Spinal cord (tissue), 10 donors: ENCODE data around the gene DNAJA3. TPM values are rescaled to one million over a fixed set of nuclear protein-coding genes. Genes with fewer than 3 reads are reported as not detected.

Experiments used
- DNase-seq, 6 donors: peaks; one replicate each; pipeline versions ENCODE4 v3.0.0 to v3.0.0-alpha.2; 2013 to 2015; ENCODE audit warnings: low spot score in 6 of 6, low read depth in 4 of 6
- H3K27ac ChIP-seq: one replicate; pipeline ENCODE4 v1.5.1; 2013; ENCODE audit warnings: low read depth, low read length, control low read depth
- H3K27me3 ChIP-seq: one replicate; pipeline ENCODE4 v1.6.1; 2013; ENCODE audit warnings: low read length; ENCODE audit not compliant: control insufficient read depth, insufficient read depth
- H3K36me3 ChIP-seq: one replicate; pipeline ENCODE4 v1.6.1; 2013; ENCODE audit warnings: low read length; ENCODE audit not compliant: control insufficient read depth, insufficient read depth
- H3K4me1 ChIP-seq: one replicate; pipeline ENCODE4 v1.6.1; 2013; ENCODE audit warnings: low read length; ENCODE audit not compliant: control insufficient read depth, insufficient read depth
- H3K4me3 ChIP-seq: one replicate; pipeline ENCODE4 v1.5.1; 2013; ENCODE audit warnings: low read depth, low read length, control low read depth
- H3K9me3 ChIP-seq: one replicate; pipeline ENCODE4 v1.6.1; 2013; ENCODE audit warnings: low read length; ENCODE audit not compliant: control insufficient read depth, insufficient read depth
- WGBS: methylation state at CpG from one replicate; pipeline ENCODE4 v1.1.5; 2013; ENCODE audit warnings: missing lambda C conversion rate; ENCODE audit not compliant: insufficient coverage; 5-methylcytosine and 5-hydroxymethylcytosine counted together
- polyA plus RNA-seq, 2 donors: library from polyadenylated mRNA; unstranded; fragments of 120-200 nt; gene quantifications; one replicate each; pipeline ENCODE4 v1.2.1, GENCODE V29; 2013; ENCODE audit not compliant: insufficient read length in 2 of 2
- total RNA-seq, 2 donors: library from RNA; depleted of rRNA in 1 of 2; stranded (reverse); fragments of 120-200 nt in 1 of 2; fragments of >200 nt in 1 of 2; gene quantifications; one replicate each; pipeline versions ENCODE4 v1.2.3 to v1.2.4, GENCODE V29; 2013 to 2014
- donor health status: healthy.

DNAJA3 gene
- total and polyA plus RNA-seq, 4 donors = 35.4 to 45.0 (median 39.5) TPM

DNA sequence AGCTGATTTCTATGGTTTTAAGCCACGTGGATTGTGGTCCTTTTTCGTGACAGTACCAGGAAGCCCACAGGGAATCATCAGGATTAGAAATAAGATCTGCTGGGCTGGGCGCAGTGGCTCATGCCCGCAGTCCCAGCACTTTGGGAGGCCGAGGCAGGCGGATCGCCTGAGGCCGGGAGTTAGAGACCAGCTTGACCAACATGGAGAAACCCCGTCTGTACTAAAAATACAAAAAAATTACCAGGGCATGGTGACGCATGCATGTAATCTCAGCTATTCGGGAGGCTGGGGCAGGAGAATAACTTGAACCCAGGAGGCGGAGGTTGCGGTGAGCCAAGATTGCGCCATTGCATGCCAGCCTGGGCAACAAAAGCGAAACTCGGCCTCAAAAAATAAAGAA is 42.2 kb downstream of the DNAJA3 start:
- Histone ChIP-seq H3K9me3 (no peaks in the 10 kb centered on the region), H3K27ac (no peak overlapping the region), H3K36me3 (peaks cover 68% of the 10 kb centered on the region), H3K4me3 (no peak overlapping the region), H3K27me3 (no peaks in the 10 kb centered on the region), H3K4me1 (no peaks in the 10 kb centered on the region)
- WGBS = 97% methylated on average over 16 of the region's 16 CpGs
- DNase-seq = no peak

DNA sequence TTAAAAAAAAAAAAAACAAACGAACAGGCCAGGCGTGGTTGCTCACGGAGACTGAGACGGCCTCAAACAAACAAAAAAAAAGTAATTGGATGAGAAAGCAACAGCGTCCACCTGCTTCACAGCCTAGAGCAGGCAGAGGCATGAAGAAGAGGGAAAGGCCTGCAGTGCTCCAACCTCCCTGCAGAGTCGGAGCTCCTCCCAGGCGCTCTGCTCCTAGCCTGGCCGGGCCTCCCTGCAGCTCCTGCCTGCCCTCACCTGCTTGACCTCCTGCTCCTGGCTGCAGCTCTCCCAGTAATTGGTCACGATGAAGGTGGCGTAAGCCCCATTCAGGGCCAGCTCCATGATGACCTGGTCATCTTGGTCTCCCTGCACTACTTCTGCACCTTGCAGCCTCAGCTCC is 43.3 kb downstream of the DNAJA3 start:
- 96% methylated on average over 6 of the region's 10 CpGs for WGBS
- H3K27ac ChIP-seq = no peak overlapping the region
- DNase-seq = no peak
- H3K4me3 ChIP-seq = no peak overlapping the region
- no peaks in the 10 kb centered on the region for H3K27me3 ChIP-seq
- no peaks in the 10 kb centered on the region for H3K9me3 ChIP-seq
- peaks cover 5% of the 10 kb centered on the region for H3K4me1 ChIP-seq
- peaks cover 57% of the 10 kb centered on the region for H3K36me3 ChIP-seq

DNA sequence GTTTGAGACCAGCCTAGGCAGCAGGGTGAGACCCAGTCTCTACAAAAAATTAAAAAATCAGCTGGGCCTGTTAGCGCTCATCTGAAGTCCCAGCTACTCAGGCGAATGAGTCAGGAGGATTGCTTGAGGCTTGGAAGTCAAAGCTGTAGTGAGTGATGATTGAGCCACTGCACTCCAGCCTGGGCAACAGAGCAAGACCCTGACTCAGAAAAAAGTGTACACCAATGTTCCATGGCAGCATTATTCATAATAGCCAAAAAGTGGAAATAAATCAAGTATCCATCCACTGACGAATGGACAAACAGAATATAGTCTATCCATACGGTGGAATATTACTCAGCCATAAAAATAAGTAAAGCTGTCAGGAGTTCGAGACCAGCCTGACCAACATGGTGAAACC is 46.2 kb downstream of the DNAJA3 start:
- no peak overlapping the region for H3K4me3 ChIP-seq
- peaks cover 28% of the 10 kb centered on the region for H3K36me3 ChIP-seq
- DNase-seq = no peak
- no peaks in the 10 kb centered on the region for H3K9me3 ChIP-seq
- no peak overlapping the region for H3K27ac ChIP-seq
- 100% methylated on average over 4 of the region's 5 CpGs for WGBS
- peaks cover 23% of the 10 kb centered on the region for H3K4me1 ChIP-seq
- no peaks in the 10 kb centered on the region for H3K27me3 ChIP-seq

DNA sequence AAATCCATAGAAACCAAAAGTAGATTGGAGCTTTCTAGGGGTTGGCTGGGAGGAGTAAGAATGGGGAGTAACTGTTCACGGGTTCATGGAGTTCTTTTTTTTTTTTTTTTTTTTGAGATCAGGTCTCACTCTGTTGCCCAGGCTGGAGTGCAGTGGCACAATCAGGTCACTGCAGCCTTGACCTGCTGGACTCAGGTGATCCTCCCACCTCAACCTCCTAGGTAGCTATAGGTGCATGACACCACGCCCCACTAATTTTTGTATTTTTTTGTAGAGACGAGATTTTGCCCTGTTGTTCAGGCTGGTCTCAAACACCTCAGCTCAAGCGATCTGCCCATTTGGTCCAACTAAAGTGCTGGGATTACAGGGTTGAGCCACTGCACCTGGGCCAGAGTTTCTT is 47.2 kb downstream of the DNAJA3 start:
- 83% methylated on average over 2 of the region's 4 CpGs for WGBS
- Histone ChIP-seq H3K27ac (no peak overlapping the region), H3K4me3 (no peak overlapping the region), H3K9me3 (no peaks in the 10 kb centered on the region), H3K36me3 (peaks cover 20% of the 10 kb centered on the region), H3K4me1 (peaks cover 32% of the 10 kb centered on the region), H3K27me3 (no peaks in the 10 kb centered on the region)
- DNase-seq = no peak

DNA sequence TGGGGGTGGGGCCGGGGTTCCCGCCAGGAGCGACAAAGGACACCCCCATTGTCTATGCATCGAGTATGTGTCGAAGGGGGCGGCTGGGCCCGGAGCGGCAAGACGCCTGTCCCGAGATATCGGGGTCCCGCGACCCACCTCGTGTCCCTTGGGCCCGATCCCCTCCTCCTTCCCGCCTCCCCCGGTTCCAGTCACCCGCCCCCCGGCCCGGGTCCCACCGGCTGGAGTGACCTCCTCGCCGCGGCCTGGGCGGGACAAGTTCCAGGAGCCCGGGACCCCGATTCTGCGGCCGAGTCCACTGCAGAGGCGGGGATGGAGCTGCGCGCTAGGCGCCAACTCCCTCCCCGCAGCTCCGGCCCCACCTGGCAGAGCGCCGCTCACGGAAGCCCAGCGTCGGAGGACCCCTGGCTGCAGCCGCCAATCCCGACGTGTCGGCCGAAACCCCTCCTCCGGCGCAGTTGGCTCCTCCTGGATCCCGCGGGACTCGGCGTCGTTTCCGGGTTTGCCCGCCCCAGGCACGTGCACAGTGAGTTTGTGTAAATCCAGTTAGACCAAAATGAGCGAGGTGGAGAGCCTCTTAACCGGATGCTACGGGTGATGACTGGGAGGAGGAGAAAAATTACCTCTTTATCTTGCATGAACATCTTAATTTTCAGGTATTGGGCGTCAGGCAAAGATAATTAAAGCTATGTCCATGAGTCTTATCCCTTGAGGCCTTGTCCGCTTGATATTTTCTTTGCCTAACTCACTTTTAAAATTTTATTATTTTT is 48.7 kb downstream of the DNAJA3 start, which contains the start of gene NMRAL1:
Gene NMRAL1, minus strand, starts transcription at position 434 of the 770 bp plus-strand sequence. CDS start 493 bp downstream, outside the sequence.
- H3K4me3 ChIP-seq = peak within 1 kb of the TSS; percentile 69
- no peaks in the 10 kb centered on the region for H3K9me3 ChIP-seq
- H3K27me3 ChIP-seq = no peaks in the 10 kb centered on the region
- WGBS = under 1% methylated on average over 54 of the region's 60 CpGs
- H3K36me3 ChIP-seq = peaks cover 10% of the 10 kb centered on the region
- H3K4me1 ChIP-seq = peaks cover 32% of the 10 kb centered on the region
- peak within 1 kb of the TSS; percentile 76 for H3K27ac ChIP-seq
- DNase-seq = peak; percentile 71 to 97 (median 82)

DNA sequence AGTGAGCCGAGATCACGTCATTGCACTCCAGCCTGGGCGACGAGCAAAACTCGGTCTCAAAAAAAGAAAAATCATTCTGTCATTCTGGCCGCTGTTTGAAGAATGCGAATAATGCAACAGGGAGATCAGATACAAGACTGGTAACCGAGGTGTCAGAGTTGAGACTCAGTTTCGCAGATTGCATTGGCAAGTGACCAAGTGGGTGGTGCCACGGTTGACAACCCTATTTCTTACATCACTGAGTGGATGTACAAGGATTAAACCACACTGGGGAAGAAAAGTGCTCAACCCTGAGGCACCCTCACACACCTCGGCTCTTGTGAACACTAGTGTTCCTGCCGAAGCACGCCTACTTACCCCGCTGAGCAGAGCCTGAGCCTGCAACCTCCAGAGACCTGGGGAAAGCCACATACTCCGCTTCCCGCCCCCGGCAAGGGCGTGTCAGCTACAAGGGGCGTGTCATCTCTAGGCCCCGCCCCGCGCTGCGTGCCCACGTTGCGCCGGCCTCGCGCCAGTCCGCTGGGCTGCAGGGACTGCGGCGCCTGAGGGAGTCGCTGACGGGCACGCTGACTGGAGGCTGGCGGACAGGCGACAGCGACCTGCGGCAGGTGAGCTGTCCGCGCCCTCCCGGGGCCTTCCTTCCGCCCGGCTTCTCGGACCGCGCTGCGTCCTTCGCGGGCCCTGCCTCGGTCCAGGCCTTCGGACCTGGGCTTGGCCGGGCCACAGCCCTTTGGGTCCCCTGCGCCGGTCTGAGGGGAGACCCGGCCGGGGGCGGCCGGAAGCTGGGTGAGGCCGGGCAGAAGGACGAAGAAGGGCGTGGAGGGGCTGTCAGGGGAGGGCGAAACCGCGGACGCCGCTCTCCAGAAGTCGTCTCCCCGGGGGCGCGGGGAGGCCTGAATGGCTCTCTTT is 50.5 kb downstream of the DNAJA3 start, which contains the start of gene HMOX2:
Gene HMOX2, plus strand, starts transcription at position 519 of the 909 bp plus-strand sequence. CDS start 29,127 bp downstream, outside the sequence.
- Histone ChIP-seq H3K4me3 (peak within 1 kb of the TSS; percentile 88), H3K9me3 (no peaks in the 10 kb centered on the region), H3K27me3 (no peaks in the 10 kb centered on the region), H3K27ac (peak within 1 kb of the TSS; percentile 47), H3K4me1 (peaks cover 32% of the 10 kb centered on the region), H3K36me3 (peaks cover 7% of the 10 kb centered on the region)
- WGBS = 8% methylated on average over 68 of the region's 70 CpGs
- peak; percentile 74 to 96 (median 82) for DNase-seq

DNA sequence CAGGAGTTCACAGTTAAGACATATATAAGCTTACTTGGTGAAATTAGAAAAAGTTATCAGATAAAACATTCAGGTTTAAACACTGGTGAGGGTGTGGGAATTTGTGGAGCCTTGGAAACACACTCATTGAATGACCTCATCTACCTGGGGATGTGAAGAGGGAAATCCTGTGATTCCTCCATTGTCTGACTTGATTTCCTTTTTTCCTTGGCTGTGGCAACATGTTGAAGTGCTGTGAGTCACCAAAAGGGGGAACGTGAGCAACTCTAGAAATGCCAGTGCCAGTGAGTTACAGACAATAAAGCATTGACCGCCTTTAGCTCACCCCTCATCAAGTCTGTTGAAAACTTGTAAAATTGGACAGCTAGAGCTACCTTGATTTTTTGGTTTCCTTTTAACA is 52.3 kb downstream of the DNAJA3 start:
- Histone ChIP-seq H3K36me3 (peaks cover 4% of the 10 kb centered on the region), H3K27me3 (no peaks in the 10 kb centered on the region), H3K4me1 (peaks cover 32% of the 10 kb centered on the region), H3K27ac (no peak overlapping the region), H3K4me3 (no peak overlapping the region), H3K9me3 (no peaks in the 10 kb centered on the region)
- 43% methylated on average over 1 of the region's 2 CpGs for WGBS
- DNase-seq = no peak

DNA sequence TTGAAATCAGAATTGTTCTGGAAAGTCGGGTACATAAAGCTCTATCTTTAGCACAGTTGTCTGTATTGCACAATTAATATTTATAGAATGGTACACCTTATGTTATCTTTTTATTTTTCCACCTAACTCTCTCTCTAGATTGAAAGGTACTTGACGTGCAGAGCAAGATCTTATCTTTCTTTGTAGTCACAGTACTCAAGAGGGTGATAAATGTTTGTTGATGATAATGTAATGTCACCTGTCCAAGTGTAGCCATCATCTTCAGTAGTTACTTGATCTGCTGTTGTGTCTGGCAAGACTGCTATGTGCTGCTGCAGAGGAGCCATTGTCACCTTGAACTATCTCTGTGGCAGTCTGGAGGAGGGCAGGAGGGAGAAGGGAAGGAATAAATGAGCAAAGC is 55.9 kb downstream of the DNAJA3 start:
- Histone ChIP-seq H3K36me3 (peaks cover 19% of the 10 kb centered on the region), H3K27ac (no peak overlapping the region), H3K27me3 (no peaks in the 10 kb centered on the region), H3K9me3 (no peaks in the 10 kb centered on the region), H3K4me3 (no peak overlapping the region), H3K4me1 (peaks cover 13% of the 10 kb centered on the region)
- no CpG with 5 or more reads among the region's 2 CpGs for WGBS
- no peak for DNase-seq

DNA sequence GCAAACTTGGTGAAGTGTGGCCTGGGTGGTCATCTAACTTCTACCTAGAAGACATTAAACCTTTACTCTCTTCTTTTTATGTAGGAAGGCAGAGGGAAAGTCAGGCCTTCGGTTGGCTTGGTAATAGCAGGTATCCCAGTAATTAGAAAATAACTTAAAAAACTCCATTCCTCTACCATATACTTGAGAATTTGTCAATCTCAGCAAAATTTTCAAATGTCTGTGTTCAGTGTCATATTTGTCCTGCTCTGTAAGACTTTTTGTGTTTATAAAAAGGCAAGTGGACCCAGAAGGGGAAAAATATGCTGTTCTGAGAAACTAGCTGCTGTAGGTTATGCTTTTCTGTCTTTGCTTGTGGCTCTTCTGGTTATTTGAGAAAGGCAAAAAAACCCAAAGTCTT is 56.3 kb downstream of the DNAJA3 start:
- Histone ChIP-seq H3K36me3 (peaks cover 21% of the 10 kb centered on the region), H3K4me1 (peaks cover 8% of the 10 kb centered on the region), H3K27me3 (no peaks in the 10 kb centered on the region), H3K9me3 (no peaks in the 10 kb centered on the region), H3K27ac (no peak overlapping the region), H3K4me3 (no peak overlapping the region)
- no peak for DNase-seq
- no CpG with 5 or more reads among the region's 1 CpG for WGBS
